Adrenal gland (tissue), 12 donors: ENCODE measurements around the gene RBM17. TPM values are rescaled to one million over a fixed set of nuclear protein-coding genes. Genes with fewer than 3 reads are reported as not detected.

Source experiments
- DNase-seq, 7 donors: peaks; one replicate each; pipeline ENCODE4 v3.0.0-alpha.2; 2019 to 2020
- H3K27ac ChIP-seq, 5 donors: fragments of 200-600 bp; sonication (generic) in 4 of 5; 1 replicate in 3 of 5; 2 replicates in 2 of 5; pipeline versions ENCODE4 v1.5.1 to v1.8.0; 2016 to 2020; ENCODE audit warnings: mild to moderate bottlenecking in 1 of 5
- H3K27me3 ChIP-seq: fragments of 200-600 bp; 2 replicates; pipeline ENCODE4 v1.8.0; 2021
- H3K36me3 ChIP-seq, 2 donors: fragments of 200-600 bp; replicated peaks in 1 of 2; 1 replicate in 1 of 2; 2 replicates in 1 of 2; pipeline versions ENCODE4 v1.5.1 to v1.8.0; 2018 to 2022
- H3K4me1 ChIP-seq, 2 donors: fragments of 200-600 bp; replicated peaks in 1 of 2; 1 replicate in 1 of 2; 2 replicates in 1 of 2; pipeline versions ENCODE4 v1.5.1 to v1.8.0; 2018 to 2021
- H3K4me3 ChIP-seq, 4 donors: fragments of 200-600 bp; sonication (generic) in 3 of 4; one replicate each; pipeline ENCODE4 v1.5.1; 2016 to 2018
- H3K9me3 ChIP-seq, 3 donors: fragments of 200-600 bp; sonication (generic) in 1 of 3; replicated peaks in 1 of 3; 1 replicate in 2 of 3; 2 replicates in 1 of 3; pipeline versions ENCODE4 v1.5.1 to v1.8.0; 2016 to 2021
- POLR2A ChIP-seq, 2 donors: fragments of 450-650 bp; IDR thresholded peaks; one replicate each; pipeline ENCODE4 v1.6.1; 2017; ENCODE audit warnings: antibody characterized with exemption in 2 of 2, mild to moderate bottlenecking in 2 of 2, moderate library complexity in 1 of 2
- WGBS, 4 donors: extraction: QIAGEN DNeasy Blood & Tissue Kit in 2 of 4; methylation state at CpG; one replicate each; pipeline versions ENCODE4 v1.1.5 to v1.1.7; 2013 to 2017; 5-methylcytosine and 5-hydroxymethylcytosine counted together
- intact Hi-C, 2 donors: fragments of 100-400 bp; cut with DNase I; formaldehyde crosslinking; loops; one replicate each; pipeline versions ENCODE4 v1.14.1 to v1.15.0; 2022 to 2023
- polyA plus RNA-seq, 3 donors: library from polyadenylated mRNA; stranded (reverse); fragments of 200-250 nt in 2 of 3; fragments of 350-450 nt in 1 of 3; fragmentation: Illumina TruSeq in 1 of 3; extraction: RNeasy Lipid Tissue Mini Kit (QIAGEN cat#74804) in 1 of 3; gene quantifications; one replicate each; pipeline ENCODE4 v1.2.3, GENCODE V29; 2013 to 2014
- total RNA-seq, 9 donors: library from RNA; depleted of rRNA in 4 of 9; stranded (reverse); fragments of >200 nt in 4 of 9; fragments of 120-200 nt in 1 of 9; fragmentation: NEBNext Ultra II Directional in 1 of 9; extraction: Animal tissue kit (Norgen Biotek cat#: 25700) in 1 of 9; gene quantifications; one replicate each; pipeline versions ENCODE4 v1.1.0 to v1.2.4, GENCODE V29; 2013 to 2023
- TF ChIP-seq, protein P1 (sequence below), 6 experiments: fragments of 450-650 bp in 4 of 6; fragments of 200-600 bp in 2 of 6; sonication (generic) in 1 of 6; IDR thresholded peaks; 1 replicate in 5 of 6; 2 replicates in 1 of 6; pipeline versions ENCODE4 v1.5.1 to v1.8.0; 2016 to 2021; ENCODE audit warnings: antibody characterized with exemption in 6 of 6, mild to moderate bottlenecking in 2 of 6, moderate library complexity in 1 of 6
- donor health status: healthy with polysubstance abuse.
- donor health status: Bipolar disorder and iron deficiency.
- donor health status: DM: yes; HTN: yes; CAD: no.
- donor health status: DM: no; HTN: no; CAD: no.
- donor health status: DM: no; HTN: no; CAD: no.
- donor health status: DM: yes; HTN: yes; CAD: no.

Gene RBM17
- total and polyA plus RNA-seq, 12 donors = 31.9 to 123 (median 66.0) TPM

- no peaks in the 10 kb centered on the region for H3K9me3 ChIP-seq
- no peaks in the 10 kb centered on the region for H3K27me3 ChIP-seq
- no peaks in the 10 kb centered on the region for H3K4me1 ChIP-seq
- H3K36me3 ChIP-seq = no peaks in the 10 kb centered on the region
- no peak overlapping the region for H3K27ac ChIP-seq
- WGBS, 4 donors = 69 to 80% (median 79%) methylated on average over 7 of the region's 7 CpGs
- no peak for DNase-seq
- TF ChIP-seq POLR2A (IDR thresholded peaks at IDR 0.05) = no peak
- TF ChIP-seq, protein P1, sequence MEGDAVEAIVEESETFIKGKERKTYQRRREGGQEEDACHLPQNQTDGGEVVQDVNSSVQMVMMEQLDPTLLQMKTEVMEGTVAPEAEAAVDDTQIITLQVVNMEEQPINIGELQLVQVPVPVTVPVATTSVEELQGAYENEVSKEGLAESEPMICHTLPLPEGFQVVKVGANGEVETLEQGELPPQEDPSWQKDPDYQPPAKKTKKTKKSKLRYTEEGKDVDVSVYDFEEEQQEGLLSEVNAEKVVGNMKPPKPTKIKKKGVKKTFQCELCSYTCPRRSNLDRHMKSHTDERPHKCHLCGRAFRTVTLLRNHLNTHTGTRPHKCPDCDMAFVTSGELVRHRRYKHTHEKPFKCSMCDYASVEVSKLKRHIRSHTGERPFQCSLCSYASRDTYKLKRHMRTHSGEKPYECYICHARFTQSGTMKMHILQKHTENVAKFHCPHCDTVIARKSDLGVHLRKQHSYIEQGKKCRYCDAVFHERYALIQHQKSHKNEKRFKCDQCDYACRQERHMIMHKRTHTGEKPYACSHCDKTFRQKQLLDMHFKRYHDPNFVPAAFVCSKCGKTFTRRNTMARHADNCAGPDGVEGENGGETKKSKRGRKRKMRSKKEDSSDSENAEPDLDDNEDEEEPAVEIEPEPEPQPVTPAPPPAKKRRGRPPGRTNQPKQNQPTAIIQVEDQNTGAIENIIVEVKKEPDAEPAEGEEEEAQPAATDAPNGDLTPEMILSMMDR (IDR thresholded peaks at IDR 0.05) = no peak
- no peak overlapping the region for H3K4me3 ChIP-seq
- intact Hi-C loops = no loop called here
Observed at GRCh38 chr10:6044060-6044459, 44.8 kb upstream of the RBM17 start.

- no peaks in the 10 kb centered on the region for H3K36me3 ChIP-seq
- intact Hi-C loops = no loop called here
- H3K27me3 ChIP-seq = no peaks in the 10 kb centered on the region
- TF ChIP-seq, protein P1 (IDR thresholded peaks at IDR 0.05) = no peak
- TF ChIP-seq POLR2A (IDR thresholded peaks at IDR 0.05) = no peak
- H3K9me3 ChIP-seq = no peaks in the 10 kb centered on the region
- H3K4me1 ChIP-seq = no peaks in the 10 kb centered on the region
- WGBS, 4 donors = 43 to 52% (median 48%) methylated on average over 4 of the region's 4 CpGs
- H3K27ac ChIP-seq = no peak overlapping the region
- peak in 1 of 7 donors; percentile 45 for DNase-seq
- H3K4me3 ChIP-seq = no peak overlapping the region
Observed at GRCh38 chr10:6044751-6045313, 44.0 kb upstream of the RBM17 start.

DNA sequence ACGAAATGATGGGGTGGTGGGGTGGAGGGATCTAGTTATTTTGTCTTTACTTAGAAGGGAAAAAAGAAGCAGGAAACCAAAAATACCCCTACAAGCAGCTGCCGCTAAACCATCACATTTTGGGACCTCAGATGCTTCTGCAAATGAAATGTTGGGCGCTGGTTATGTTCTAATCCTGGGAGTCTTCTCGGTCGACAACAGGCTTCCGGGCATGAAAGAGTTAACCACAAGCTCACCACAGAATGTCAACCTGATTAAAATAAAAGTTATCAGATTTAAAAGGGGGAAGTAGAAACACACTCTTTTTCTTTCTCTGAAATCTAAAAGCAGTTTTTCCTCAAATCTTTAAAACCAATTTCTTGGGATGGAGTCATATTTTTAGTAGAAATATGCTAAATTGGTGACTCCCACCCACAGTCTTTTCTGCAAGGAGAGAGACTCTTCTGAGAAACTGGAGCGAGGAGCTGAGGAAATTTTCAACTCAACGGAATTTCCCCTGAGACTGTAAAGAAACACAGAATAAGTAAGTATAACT is 43.5 kb upstream of the RBM17 start:
- WGBS, 4 donors = 52 to 56% (median 53%) methylated on average over 8 of the region's 8 CpGs
- TF ChIP-seq, protein P1 (IDR thresholded peaks at IDR 0.05) = no peak
- no peak for TF ChIP-seq POLR2A (IDR thresholded peaks at IDR 0.05)
- intact Hi-C loops = no loop called here
- peaks cover 0 to under 1% of the 10 kb centered on the region in 2 donors for H3K4me1 ChIP-seq
- no peaks in the 10 kb centered on the region for H3K9me3 ChIP-seq
- no peak overlapping the region for H3K27ac ChIP-seq
- no peaks in the 10 kb centered on the region for H3K36me3 ChIP-seq
- no peaks in the 10 kb centered on the region for H3K27me3 ChIP-seq
- no peak overlapping the region for H3K4me3 ChIP-seq
- DNase-seq = peak in 1 of 7 donors; percentile 15

DNA sequence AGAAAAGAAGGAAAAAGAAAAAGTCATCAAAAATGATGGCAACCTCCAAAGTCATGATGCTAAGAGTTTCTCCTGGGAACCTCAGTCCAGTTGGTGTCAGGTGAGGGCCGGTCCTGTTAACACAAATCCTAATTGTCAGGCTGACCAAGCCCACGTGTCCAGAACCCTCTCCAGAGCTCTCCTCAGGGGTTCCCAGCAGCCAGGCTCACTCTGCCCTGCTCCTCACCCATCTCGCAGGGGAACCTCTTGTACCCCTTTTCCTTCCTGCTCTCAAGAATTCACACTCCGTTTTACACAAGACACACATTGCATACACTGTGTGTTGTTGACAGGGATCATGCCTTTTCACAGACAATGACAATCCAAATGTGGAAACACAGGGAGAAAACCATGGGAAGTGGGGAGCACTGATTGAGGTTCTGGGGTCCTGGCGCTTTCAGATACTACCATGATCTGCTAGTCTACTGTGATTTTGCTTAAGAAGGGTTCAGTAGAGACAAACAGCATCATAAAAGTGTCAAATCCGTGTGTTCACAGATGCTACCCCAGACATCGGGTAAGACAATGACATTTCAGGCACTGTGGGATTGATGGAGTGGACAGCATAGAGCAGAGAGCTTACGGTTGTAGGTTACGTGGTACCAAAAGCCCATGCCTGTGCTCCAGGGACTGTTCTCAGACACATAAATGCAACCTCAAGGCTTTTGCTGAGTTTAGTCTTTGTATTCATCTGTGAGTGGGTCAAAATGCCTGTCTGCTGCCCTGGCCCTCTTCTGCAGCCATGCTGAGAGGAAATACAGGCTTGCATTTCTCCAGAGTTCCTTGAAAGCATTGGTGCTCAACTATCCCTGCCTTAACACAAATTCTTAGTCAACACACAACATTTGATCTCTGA is 42.7 kb upstream of the RBM17 start:
- intact Hi-C loops = no loop called here
- H3K27me3 ChIP-seq = no peaks in the 10 kb centered on the region
- H3K27ac ChIP-seq = no peak overlapping the region
- no peaks in the 10 kb centered on the region for H3K36me3 ChIP-seq
- H3K9me3 ChIP-seq = no peaks in the 10 kb centered on the region
- no peak for DNase-seq
- WGBS, 4 donors = 64 to 77% (median 69%) methylated on average over 9 of the region's 9 CpGs
- no peak overlapping the region for H3K4me3 ChIP-seq
- H3K4me1 ChIP-seq = peaks cover 0 to 8% of the 10 kb centered on the region in 2 donors
- TF ChIP-seq, protein P1 (IDR thresholded peaks at IDR 0.05) = no peak
- TF ChIP-seq POLR2A (IDR thresholded peaks at IDR 0.05) = no peak
